Naive B cell (primary cell): ENCODE measurements around the gene CORO2B. TPM values are rescaled to one million over a fixed set of nuclear protein-coding genes. Genes with fewer than 3 reads are reported as not detected.

Source experiments
- ATAC-seq, 2 donors: fragments of 150-1000 bp; cut with Tn5 transposase; 2 replicates each; pipeline ENCODE4 v1.10.0; 2021; ENCODE audit warnings: low read depth in 2 of 2, mild to moderate bottlenecking in 2 of 2, moderate library complexity in 2 of 2
- DNase-seq: peaks from one replicate; pipeline ENCODE4 v3.0.0; 2022
- H3K27ac Mint-ChIP-seq, 6 donors: one replicate each; pipeline ENCODE4 v1.8.0; 2020 to 2022; ENCODE audit warnings: mild to moderate bottlenecking in 6 of 6, mixed read lengths in 6 of 6, moderate library complexity in 5 of 6, inconsistent platforms in 2 of 6
- H3K27me3 Mint-ChIP-seq, 3 donors: one replicate each; pipeline ENCODE4 v1.8.0; 2021 to 2022; ENCODE audit warnings: mixed read lengths in 3 of 3, mild to moderate bottlenecking in 1 of 3
- H3K36me3 Mint-ChIP-seq, 2 donors: one replicate each; pipeline ENCODE4 v1.8.0; 2020 to 2022; ENCODE audit warnings: mixed read lengths in 2 of 2, inconsistent platforms in 1 of 2, mild to moderate bottlenecking in 1 of 2
- H3K4me1 Mint-ChIP-seq, 3 donors: one replicate each; pipeline ENCODE4 v1.8.0; 2020 to 2022; ENCODE audit warnings: mixed read lengths in 3 of 3, inconsistent platforms in 1 of 3, mild to moderate bottlenecking in 1 of 3, moderate library complexity in 1 of 3
- H3K4me3 Mint-ChIP-seq, 8 donors: one replicate each; pipeline ENCODE4 v1.8.0; 2020 to 2022; ENCODE audit warnings: mild to moderate bottlenecking in 8 of 8, mixed read lengths in 8 of 8, moderate library complexity in 8 of 8, inconsistent platforms in 2 of 8
- H3K9me3 Mint-ChIP-seq, 7 donors: one replicate each; pipeline ENCODE4 v1.8.0; 2020 to 2022; ENCODE audit warnings: mixed read lengths in 7 of 7, mild to moderate bottlenecking in 5 of 7, inconsistent platforms in 2 of 7, moderate library complexity in 1 of 7
- polyA plus RNA-seq, 6 donors: library from polyadenylated mRNA; unstranded; fragments of 300-500 nt; fragmentation: Illumina TruSeq; gene quantifications; one replicate each; pipeline ENCODE4 v1.2.3, GENCODE V29; 2021; ENCODE audit warnings: low read depth in 6 of 6

CORO2B gene
- polyA plus RNA-seq, 6 donors from 2014 or later, result 3.4 to 11.3 (median 4.8) TPM

- Mint-ChIP-seq H3K27me3 (peaks cover 0 to 14% (median 8%) of the 10 kb centered on the region in 3 donors), H3K4me1 (no peaks in the 10 kb centered on the region)
- ATAC-seq, result no peak
Measured at GRCh38 chr15:68767833-68768232, 189.0 kb downstream of the CORO2B start.

GRCh38 chr15:68768321-68768720 lies 189.5 kb downstream of the CORO2B start:
- Mint-ChIP-seq H3K27ac (peak overlapping the region in 1 of 6 donors; percentile 67), H3K27me3 (peaks cover 0 to 10% (median 8%) of the 10 kb centered on the region in 3 donors), H3K4me1 (no peaks in the 10 kb centered on the region), H3K36me3 (peaks cover 0 to 4% of the 10 kb centered on the region in 2 donors), H3K4me3 (no peak overlapping the region), H3K9me3 (no peaks in the 10 kb centered on the region)
- no peak for ATAC-seq
- no peak for DNase-seq

More at GRCh38 chr15:68767833-68768232, 189.0 kb downstream of the CORO2B start:
- H3K27ac Mint-ChIP-seq, result no peak overlapping the region
- DNase-seq, result no peak
- no peak overlapping the region for H3K4me3 Mint-ChIP-seq
- no peaks in the 10 kb centered on the region for H3K9me3 Mint-ChIP-seq
- peaks cover 0 to 4% of the 10 kb centered on the region in 2 donors for H3K36me3 Mint-ChIP-seq

GRCh38 chr15:68769702-68770101 lies 190.9 kb downstream of the CORO2B start:
- no peak for ATAC-seq
- peaks cover 0 to 3% (median 0%) of the 10 kb centered on the region in 7 donors for H3K9me3 Mint-ChIP-seq
- H3K27ac Mint-ChIP-seq, result no peak overlapping the region
- peaks cover 0 to 7% (median 2%) of the 10 kb centered on the region in 3 donors for H3K27me3 Mint-ChIP-seq
- H3K36me3 Mint-ChIP-seq, result peaks cover 0 to 4% of the 10 kb centered on the region in 2 donors
- H3K4me1 Mint-ChIP-seq, result no peaks in the 10 kb centered on the region
- DNase-seq, result no peak
- no peak overlapping the region for H3K4me3 Mint-ChIP-seq

GRCh38 chr15:68770216-68770615 lies 191.4 kb downstream of the CORO2B start:
- peak overlapping the region in 1 of 6 donors; percentile 49 for H3K27ac Mint-ChIP-seq
- DNase-seq (no peak), ATAC-seq (no peak)
- H3K36me3 Mint-ChIP-seq, result peaks cover 0 to 4% of the 10 kb centered on the region in 2 donors
- H3K4me1 Mint-ChIP-seq, result no peaks in the 10 kb centered on the region
- H3K9me3 Mint-ChIP-seq, result peaks cover 0 to 3% (median 0%) of the 10 kb centered on the region in 7 donors
- H3K4me3 Mint-ChIP-seq, result no peak overlapping the region
- peaks cover 0 to 7% (median 0%) of the 10 kb centered on the region in 3 donors for H3K27me3 Mint-ChIP-seq

GRCh38 chr15:68773036-68773435 lies 194.2 kb downstream of the CORO2B start:
- Mint-ChIP-seq H3K27ac (no peak overlapping the region), H3K9me3 (peaks cover 0 to 3% (median 0%) of the 10 kb centered on the region in 7 donors), H3K27me3 (peaks cover 0 to 7% (median 0%) of the 10 kb centered on the region in 3 donors), H3K4me1 (peaks cover 0 to 8% (median 2%) of the 10 kb centered on the region in 3 donors), H3K36me3 (peaks cover 0 to 4% of the 10 kb centered on the region in 2 donors), H3K4me3 (no peak overlapping the region)
- no peak for DNase-seq
- no peak for ATAC-seq

- ATAC-seq (no peak), DNase-seq (no peak)
- no peak overlapping the region for H3K27ac Mint-ChIP-seq
- peaks cover 0 to 8% (median 2%) of the 10 kb centered on the region in 3 donors for H3K4me1 Mint-ChIP-seq
- no peaks in the 10 kb centered on the region for H3K27me3 Mint-ChIP-seq
- H3K36me3 Mint-ChIP-seq, result peaks cover 0 to 5% of the 10 kb centered on the region in 2 donors
- no peak overlapping the region for H3K4me3 Mint-ChIP-seq
- peaks cover 0 to 3% (median 0%) of the 10 kb centered on the region in 7 donors for H3K9me3 Mint-ChIP-seq
Measured at GRCh38 chr15:68774120-68774519, 195.3 kb downstream of the CORO2B start.

- peak overlapping the region in 1 of 8 donors; percentile 15 for H3K4me3 Mint-ChIP-seq
- H3K4me1 Mint-ChIP-seq, result peaks cover 0 to 8% (median 2%) of the 10 kb centered on the region in 3 donors
- H3K27me3 Mint-ChIP-seq, result no peaks in the 10 kb centered on the region
- H3K27ac Mint-ChIP-seq, result peak overlapping the region in 1 of 6 donors; percentile 32
- H3K36me3 Mint-ChIP-seq, result peaks cover 0 to 5% of the 10 kb centered on the region in 2 donors
- DNase-seq (no peak), ATAC-seq (no peak)
- H3K9me3 Mint-ChIP-seq, result peaks cover 0 to 3% (median 0%) of the 10 kb centered on the region in 7 donors
Measured at GRCh38 chr15:68774521-68775235, 195.9 kb downstream of the CORO2B start.

GRCh38 chr15:68775236-68775577 lies 196.4 kb downstream of the CORO2B start:
- Mint-ChIP-seq H3K4me1 (peaks cover 0 to 8% (median 2%) of the 10 kb centered on the region in 3 donors), H3K36me3 (peaks cover 0 to 5% of the 10 kb centered on the region in 2 donors), H3K9me3 (peaks cover 0 to 3% (median 0%) of the 10 kb centered on the region in 7 donors), H3K4me3 (peak overlapping the region in 2 of 8 donors; percentile 15 to 42), H3K27ac (no peak overlapping the region), H3K27me3 (no peaks in the 10 kb centered on the region)
- ATAC-seq (no peak), DNase-seq (no peak)

GRCh38 chr15:68775671-68776476 lies 197.1 kb downstream of the CORO2B start:
- no peaks in the 10 kb centered on the region for H3K27me3 Mint-ChIP-seq
- no peak overlapping the region for H3K27ac Mint-ChIP-seq
- peaks cover 0 to 5% of the 10 kb centered on the region in 2 donors for H3K36me3 Mint-ChIP-seq
- no peak for DNase-seq
- peaks cover 0 to 3% (median 0%) of the 10 kb centered on the region in 7 donors for H3K9me3 Mint-ChIP-seq
- ATAC-seq, result no peak
- H3K4me3 Mint-ChIP-seq, result no peak overlapping the region
- H3K4me1 Mint-ChIP-seq, result peaks cover 0 to 8% (median 2%) of the 10 kb centered on the region in 3 donors

GRCh38 chr15:68776477-68777270 lies 197.9 kb downstream of the CORO2B start:
- no peak overlapping the region for H3K4me3 Mint-ChIP-seq
- peak overlapping the region in 2 of 6 donors; percentile 60 to 65 for H3K27ac Mint-ChIP-seq
- peaks cover 0 to 3% (median 0%) of the 10 kb centered on the region in 7 donors for H3K9me3 Mint-ChIP-seq
- ATAC-seq, result no peak
- H3K36me3 Mint-ChIP-seq, result peaks cover 0 to 6% of the 10 kb centered on the region in 2 donors
- DNase-seq, result no peak
- no peaks in the 10 kb centered on the region for H3K27me3 Mint-ChIP-seq
- H3K4me1 Mint-ChIP-seq, result peaks cover 2 to 9% (median 4%) of the 10 kb centered on the region in 3 donors
